ENCODE measurements around the gene LRRC4C.

- TF ChIP-seq CTCF (IDR thresholded peaks at IDR 0.05) (no peak), POLR2AphosphoS5 (IDR thresholded peaks at IDR 0.05; ENCODE audit: low read depth, low read length) (no peak)
Measured at GRCh38 chr11:41118521-41118920, 340.9 kb downstream of the LRRC4C start.

Measured in Panc1 (cell line).